GM11168 (cell line): ENCODE measurements around the gene LZTS3.
"Not testable (repeated sequence)": the region's sequence is repeated elsewhere in the genome, so short reads cannot be mapped to it uniquely, and the experiment has no call there.

Experiments
- in situ Hi-C: fragments of 300-500 bp; cut with MboI; formaldehyde crosslinking; loops from one replicate; pipeline ENCODE4 v1.12.0; 2022; ENCODE audit warnings: low sequenced_read_pairs; ENCODE audit not compliant: unreplicated experiment

The LZTS3 gene

DNA sequence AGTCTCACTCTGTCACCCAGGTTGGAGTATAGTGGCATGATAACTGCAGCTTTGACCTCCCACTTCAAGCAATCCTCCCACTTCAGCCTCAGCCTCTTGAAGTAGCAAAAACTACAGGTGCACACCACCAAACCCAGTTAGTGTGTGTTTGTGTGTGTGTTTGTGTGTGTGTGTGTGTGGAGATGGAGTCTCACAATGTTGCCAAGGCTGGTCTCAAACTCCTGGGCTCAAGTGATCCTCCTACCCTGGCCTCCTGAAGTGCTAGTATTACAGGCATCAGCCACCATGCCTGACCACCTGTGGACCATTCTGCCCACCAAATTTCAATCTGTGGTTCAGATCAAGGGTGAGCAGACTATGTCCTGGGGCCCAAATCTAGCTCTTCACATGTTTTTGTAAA lies 22.4 kb downstream of the LZTS3 start:
- in situ Hi-C loops = no loop called here

DNA sequence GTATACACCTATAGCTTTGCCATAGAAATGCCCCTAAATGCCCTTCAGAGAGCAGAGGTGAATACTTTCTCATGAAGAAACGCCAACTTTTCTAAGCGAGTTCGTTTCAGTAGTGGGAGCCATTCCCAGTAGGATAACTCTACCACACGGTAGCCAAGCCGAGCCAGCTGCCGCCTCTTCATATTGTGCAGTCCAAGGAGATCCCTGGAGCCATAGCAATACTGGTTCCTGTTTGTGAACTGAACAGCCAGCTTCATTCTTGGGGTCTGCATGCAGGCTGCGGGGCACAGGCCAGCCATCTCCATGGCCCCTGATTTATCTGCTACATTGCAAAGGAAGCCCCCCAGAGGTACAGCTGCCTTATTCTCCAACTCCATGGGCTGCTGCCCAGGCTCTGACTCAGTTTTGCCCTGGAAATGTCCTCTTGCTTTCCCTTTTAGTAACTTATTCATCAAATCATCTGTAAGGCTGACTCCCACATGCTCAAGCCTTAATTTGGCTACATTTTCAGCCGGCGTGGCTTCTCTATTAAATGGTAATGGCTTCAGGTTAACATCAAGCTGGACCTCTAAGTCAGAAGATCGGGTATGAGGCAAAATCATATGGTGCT lies 26.5 kb downstream of the LZTS3 start:
- in situ Hi-C loops = no loop called here

DNA sequence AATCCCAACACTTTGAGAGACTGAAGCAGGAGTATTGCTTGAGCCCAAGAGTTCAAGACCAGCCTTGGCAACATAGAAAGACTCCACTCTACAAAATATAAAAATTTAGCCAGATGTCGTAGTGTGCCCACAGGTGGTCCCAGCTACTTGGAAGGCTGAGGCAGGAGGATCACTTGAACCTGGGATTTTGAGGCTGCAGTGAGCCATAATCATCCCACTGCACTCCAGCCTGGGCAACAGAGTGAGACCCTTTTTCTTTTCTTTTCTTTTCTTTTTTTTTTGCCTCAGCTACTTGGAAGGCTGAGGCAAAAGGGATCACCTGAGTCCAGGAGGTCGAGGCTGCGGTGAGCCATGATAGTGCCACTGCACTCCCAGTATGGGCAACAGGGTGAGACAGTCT lies 31.6 kb downstream of the LZTS3 start:
- in situ Hi-C loops = no loop called here

- in situ Hi-C loops = no loop called here
Observed at GRCh38 chr20:3137492-3137891, 35.9 kb downstream of the LZTS3 start.

GRCh38 chr20:3135507-3136070 lies 37.8 kb downstream of the LZTS3 start:
- in situ Hi-C loops = no loop called here

DNA sequence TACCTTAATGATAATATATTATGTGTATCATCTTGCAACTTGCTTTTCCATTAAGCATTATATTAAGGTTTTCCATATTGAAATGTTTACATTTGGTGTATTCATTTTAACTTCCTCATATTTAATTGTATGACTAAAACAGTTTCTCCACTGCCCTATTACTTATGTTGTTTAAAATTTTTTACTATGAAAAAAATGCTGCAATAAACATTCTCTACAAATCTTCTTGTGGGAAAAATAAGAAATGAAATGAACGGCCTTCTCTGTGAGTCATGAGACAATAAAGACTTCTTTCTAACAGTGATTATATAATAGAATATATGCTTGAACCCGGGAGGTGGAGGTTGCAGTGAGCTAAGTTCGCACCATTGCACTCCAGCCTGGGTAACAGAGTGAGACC lies 39.2 kb downstream of the LZTS3 start:
- in situ Hi-C loops = no loop called here

GRCh38 chr20:3133155-3133554 lies 40.2 kb downstream of the LZTS3 start:
- in situ Hi-C loops = no loop called here

GRCh38 chr20:3130051-3130600 lies 43.2 kb downstream of the LZTS3 start:
- in situ Hi-C loops = no loop called here

DNA sequence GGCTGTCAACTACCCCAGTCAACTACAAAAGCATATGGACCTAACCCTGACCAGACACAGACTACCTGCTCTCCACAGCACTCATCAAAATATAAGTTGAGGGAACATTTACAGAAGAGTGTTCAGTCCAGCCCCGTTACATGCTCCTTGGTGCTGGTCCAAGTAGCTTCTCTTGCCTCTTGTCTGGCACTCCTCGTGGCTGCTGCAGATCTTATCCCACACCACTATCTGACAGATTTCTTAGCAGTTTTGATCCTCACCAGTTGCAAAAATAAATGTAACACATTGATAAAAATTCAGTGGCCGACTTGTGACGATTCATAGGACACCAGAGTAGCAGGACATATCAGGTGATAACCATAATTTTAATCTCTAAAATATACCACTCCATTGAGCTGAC lies 44.3 kb downstream of the LZTS3 start:
- in situ Hi-C loops = no loop called here

GRCh38 chr20:3128275-3128984 lies 44.9 kb downstream of the LZTS3 start:
- in situ Hi-C loops = no loop called here

DNA sequence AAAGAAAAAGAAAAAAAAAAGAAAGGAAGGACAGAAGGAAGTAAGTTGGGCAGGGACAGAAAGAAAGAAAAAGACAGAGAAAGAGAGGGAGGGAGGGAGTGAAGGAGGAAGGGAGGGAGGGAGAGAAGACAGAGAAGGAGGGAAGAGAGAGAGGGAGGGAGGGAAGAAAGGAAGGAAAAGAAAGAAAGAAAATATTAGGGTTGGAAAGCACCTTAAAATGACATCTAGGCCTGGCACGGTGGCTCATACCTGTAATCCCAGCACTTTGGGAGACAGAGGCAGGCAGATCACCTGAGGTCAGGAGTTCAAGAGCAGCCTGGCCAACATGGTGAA lies 46.9 kb downstream of the LZTS3 start:
- in situ Hi-C loops = no loop called here

- in situ Hi-C loops = not testable (repeated sequence)
Observed at GRCh38 chr20:3125776-3126526, 47.4 kb downstream of the LZTS3 start.

DNA sequence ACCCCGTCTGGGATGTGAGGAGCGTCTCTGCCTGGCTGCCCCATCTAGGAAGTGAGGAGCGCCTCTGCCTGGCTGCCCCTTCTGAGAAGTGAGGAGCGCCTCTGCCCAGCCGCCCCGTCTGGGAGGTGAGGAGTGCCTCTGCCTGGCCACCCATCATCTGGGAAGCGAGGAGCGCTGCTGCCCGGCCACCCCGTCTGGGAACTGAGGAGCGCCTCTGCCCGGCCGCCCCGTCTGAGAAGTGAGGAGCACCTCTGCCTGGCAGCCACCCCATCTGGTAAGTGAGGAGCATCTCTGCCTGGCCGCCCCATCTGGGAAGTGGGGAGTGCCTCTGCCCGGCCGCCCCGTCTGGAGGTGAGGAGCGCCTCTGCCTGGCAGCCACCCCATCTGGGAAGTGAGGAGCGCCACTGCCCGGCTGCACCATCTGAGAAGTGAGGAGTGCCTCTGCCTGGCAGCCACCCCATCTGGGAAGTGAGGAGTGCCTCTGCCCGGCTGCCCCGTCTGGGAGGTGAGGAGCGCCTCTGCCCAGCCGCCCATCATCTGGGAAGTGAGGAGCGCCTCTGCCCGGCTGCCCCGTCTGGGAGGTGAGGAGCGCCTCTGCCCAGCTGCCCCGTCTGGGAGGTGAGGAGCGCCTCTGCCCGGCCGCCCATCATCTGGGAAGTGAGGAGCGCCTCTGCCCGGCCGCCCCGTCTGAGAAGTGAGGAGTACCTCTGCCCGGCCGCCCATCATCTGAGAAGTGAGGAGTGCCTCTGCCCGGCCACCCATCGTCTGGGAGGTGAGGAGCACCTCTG lies 48.4 kb downstream of the LZTS3 start:
- in situ Hi-C loops = not testable (repeated sequence)

GRCh38 chr20:3124163-3124562 lies 49.2 kb downstream of the LZTS3 start:
- in situ Hi-C loops = not testable (repeated sequence)

DNA sequence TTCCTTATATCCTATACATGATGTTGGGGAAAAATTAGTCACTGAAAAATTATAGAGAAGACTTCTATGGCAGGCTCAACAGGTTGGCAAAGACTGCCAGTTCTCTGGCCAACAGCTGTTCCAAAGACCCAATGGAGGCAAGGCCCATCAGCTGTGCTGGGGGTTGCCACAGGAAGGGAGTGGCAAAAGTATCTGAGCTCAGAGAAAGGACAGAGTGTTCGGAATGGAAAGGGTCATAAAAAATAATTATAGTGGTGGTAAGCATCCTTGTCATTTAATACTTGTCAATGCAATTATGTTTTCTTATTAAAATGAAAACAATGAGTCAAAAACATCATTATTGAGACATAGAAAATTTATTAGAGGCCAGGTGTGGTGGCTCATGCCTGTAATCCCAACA lies 49.8 kb downstream of the LZTS3 start:
- in situ Hi-C loops = no loop called here

GRCh38 chr20:3121955-3122610 lies 51.3 kb downstream of the LZTS3 start:
- in situ Hi-C loops = no loop called here

GRCh38 chr20:3121271-3121911 lies 52.0 kb downstream of the LZTS3 start:
- in situ Hi-C loops = no loop called here

DNA sequence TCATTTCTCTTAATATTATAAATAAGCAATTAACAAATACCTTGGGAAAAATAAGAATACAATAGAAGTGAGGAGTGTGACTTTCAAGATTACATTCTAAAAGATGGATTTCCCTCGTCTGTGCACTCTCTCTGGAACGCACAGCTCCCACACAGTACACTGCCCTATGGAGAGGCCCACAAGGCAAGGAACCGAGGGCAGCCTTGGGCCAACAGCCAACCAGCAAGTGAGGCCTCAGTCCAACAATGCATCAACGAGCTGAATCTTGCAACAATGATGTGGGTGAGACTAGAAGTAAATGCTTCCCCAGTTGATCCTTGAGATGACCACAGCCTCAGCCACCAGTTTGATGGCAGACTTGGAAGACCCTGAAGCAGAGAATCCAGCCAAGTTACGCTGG lies 54.3 kb downstream of the LZTS3 start:
- in situ Hi-C loops = no loop called here

- in situ Hi-C loops = not testable (repeated sequence)
Observed at GRCh38 chr20:3117839-3118379, 55.4 kb downstream of the LZTS3 start.
